Measurements from ENCODE around the gene TEX264.

GRCh38 chr3:51735039-51735438, 64.0 kb downstream of the TEX264 start:
- no peak for TF ChIP-seq CREB1 (IDR thresholded peaks at IDR 0.05; ENCODE audit: low read depth)
- TF ChIP-seq YY1 (IDR thresholded peaks at IDR 0.05; ENCODE audit: low read depth) = no peak
- no peak for TF ChIP-seq MAX (IDR thresholded peaks at IDR 0.05)
- TF ChIP-seq, protein P1, sequence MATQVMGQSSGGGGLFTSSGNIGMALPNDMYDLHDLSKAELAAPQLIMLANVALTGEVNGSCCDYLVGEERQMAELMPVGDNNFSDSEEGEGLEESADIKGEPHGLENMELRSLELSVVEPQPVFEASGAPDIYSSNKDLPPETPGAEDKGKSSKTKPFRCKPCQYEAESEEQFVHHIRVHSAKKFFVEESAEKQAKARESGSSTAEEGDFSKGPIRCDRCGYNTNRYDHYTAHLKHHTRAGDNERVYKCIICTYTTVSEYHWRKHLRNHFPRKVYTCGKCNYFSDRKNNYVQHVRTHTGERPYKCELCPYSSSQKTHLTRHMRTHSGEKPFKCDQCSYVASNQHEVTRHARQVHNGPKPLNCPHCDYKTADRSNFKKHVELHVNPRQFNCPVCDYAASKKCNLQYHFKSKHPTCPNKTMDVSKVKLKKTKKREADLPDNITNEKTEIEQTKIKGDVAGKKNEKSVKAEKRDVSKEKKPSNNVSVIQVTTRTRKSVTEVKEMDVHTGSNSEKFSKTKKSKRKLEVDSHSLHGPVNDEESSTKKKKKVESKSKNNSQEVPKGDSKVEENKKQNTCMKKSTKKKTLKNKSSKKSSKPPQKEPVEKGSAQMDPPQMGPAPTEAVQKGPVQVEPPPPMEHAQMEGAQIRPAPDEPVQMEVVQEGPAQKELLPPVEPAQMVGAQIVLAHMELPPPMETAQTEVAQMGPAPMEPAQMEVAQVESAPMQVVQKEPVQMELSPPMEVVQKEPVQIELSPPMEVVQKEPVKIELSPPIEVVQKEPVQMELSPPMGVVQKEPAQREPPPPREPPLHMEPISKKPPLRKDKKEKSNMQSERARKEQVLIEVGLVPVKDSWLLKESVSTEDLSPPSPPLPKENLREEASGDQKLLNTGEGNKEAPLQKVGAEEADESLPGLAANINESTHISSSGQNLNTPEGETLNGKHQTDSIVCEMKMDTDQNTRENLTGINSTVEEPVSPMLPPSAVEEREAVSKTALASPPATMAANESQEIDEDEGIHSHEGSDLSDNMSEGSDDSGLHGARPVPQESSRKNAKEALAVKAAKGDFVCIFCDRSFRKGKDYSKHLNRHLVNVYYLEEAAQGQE (IDR thresholded peaks at IDR 0.05; ENCODE audit: low read depth) = no peak
- TF ChIP-seq RAD21 (IDR thresholded peaks at IDR 0.05; ENCODE audit: low read depth) = no peak
- no peak for TF ChIP-seq CEBPB (IDR thresholded peaks at IDR 0.05)

Data from Ishikawa (cell line).